ENCODE measurements around the gene NIF3L1. TPM values are rescaled to one million over a fixed set of nuclear protein-coding genes. Genes with fewer than 3 reads are reported as not detected.

The NIF3L1 gene
- total and polyA plus RNA-seq, 2 of the 13 experiments (the other 11 are each of a cell fraction or from before 2014, with no cell fraction given) = 67.9 to 75.2 TPM

- TF ChIP-seq, protein P1, sequence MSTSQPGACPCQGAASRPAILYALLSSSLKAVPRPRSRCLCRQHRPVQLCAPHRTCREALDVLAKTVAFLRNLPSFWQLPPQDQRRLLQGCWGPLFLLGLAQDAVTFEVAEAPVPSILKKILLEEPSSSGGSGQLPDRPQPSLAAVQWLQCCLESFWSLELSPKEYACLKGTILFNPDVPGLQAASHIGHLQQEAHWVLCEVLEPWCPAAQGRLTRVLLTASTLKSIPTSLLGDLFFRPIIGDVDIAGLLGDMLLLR (CRISPR knock-in tag; IDR thresholded peaks at IDR 0.05) = peak; percentile 39; the same call in 1 of the 2 replicates
- TF ChIP-seq, protein P2, sequence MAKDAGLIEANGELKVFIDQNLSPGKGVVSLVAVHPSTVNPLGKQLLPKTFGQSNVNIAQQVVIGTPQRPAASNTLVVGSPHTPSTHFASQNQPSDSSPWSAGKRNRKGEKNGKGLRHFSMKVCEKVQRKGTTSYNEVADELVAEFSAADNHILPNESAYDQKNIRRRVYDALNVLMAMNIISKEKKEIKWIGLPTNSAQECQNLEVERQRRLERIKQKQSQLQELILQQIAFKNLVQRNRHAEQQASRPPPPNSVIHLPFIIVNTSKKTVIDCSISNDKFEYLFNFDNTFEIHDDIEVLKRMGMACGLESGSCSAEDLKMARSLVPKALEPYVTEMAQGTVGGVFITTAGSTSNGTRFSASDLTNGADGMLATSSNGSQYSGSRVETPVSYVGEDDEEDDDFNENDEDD (CRISPR knock-in tag; IDR thresholded peaks at IDR 0.05; ENCODE audit: borderline replicate concordance) = peak; percentile 51; the same call in 1 of the 2 replicates
- TF ChIP-seq, protein P3, sequence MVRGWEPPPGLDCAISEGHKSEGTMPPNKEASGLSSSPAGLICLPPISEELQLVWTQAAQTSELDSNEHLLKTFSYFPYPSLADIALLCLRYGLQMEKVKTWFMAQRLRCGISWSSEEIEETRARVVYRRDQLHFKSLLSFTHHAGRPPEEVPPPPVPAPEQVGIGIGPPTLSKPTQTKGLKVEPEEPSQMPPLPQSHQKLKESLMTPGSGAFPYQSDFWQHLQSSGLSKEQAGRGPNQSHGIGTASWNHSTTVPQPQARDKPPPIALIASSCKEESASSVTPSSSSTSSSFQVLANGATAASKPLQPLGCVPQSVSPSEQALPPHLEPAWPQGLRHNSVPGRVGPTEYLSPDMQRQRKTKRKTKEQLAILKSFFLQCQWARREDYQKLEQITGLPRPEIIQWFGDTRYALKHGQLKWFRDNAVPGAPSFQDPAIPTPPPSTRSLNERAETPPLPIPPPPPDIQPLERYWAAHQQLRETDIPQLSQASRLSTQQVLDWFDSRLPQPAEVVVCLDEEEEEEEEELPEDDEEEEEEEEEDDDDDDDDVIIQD (CRISPR knock-in tag; IDR thresholded peaks at IDR 0.05; ENCODE audit: low read depth) = no peak
- peak; percentile 95 for TF ChIP-seq ZBTB7A (CRISPR knock-in tag; IDR thresholded peaks at IDR 0.05)
- no peak for TF ChIP-seq TCF7 (IDR thresholded peaks at IDR 0.05; ENCODE audit: low read depth)
- 0 out of 2 replicates have a peak, but pooled peaks have one; percentile 77 for TF ChIP-seq ZBTB46 (CRISPR knock-in tag; IDR thresholded peaks at IDR 0.05; ENCODE audit: borderline replicate concordance)
- TF ChIP-seq HNF4A (CRISPR knock-in tag; IDR thresholded peaks at IDR 0.05) = peak; percentile 96
- no peak for TF ChIP-seq SAFB2 (CRISPR knock-in tag; IDR thresholded peaks at IDR 0.05; ENCODE audit: borderline replicate concordance, low read depth)
- TF ChIP-seq ZNF331 (CRISPR knock-in tag; IDR thresholded peaks at IDR 0.05) = peak; percentile 69
- TF ChIP-seq RNF2 (conservative IDR thresholded peaks at IDR 0.05; ENCODE audit: low read depth) = peak; percentile 89
- TF ChIP-seq ZNF792 (CRISPR knock-in tag; IDR thresholded peaks at IDR 0.05) = 0 out of 2 replicates have a peak, but pooled peaks have one; percentile 26
- peak; percentile 86; the same call in 1 of the 2 replicates for TF ChIP-seq ZNF484 (CRISPR knock-in tag; IDR thresholded peaks at IDR 0.05; ENCODE audit: borderline replicate concordance, low read depth)
- TF ChIP-seq, protein P4, sequence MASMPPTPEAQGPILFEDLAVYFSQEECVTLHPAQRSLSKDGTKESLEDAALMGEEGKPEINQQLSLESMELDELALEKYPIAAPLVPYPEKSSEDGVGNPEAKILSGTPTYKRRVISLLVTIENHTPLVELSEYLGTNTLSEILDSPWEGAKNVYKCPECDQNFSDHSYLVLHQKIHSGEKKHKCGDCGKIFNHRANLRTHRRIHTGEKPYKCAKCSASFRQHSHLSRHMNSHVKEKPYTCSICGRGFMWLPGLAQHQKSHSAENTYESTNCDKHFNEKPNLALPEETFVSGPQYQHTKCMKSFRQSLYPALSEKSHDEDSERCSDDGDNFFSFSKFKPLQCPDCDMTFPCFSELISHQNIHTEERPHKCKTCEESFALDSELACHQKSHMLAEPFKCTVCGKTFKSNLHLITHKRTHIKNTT (CRISPR knock-in tag; IDR thresholded peaks at IDR 0.05) = no peak
- peak; percentile 63; the same call in 1 of the 2 replicates for TF ChIP-seq DR1 (CRISPR knock-in tag; IDR thresholded peaks at IDR 0.05)
- TF ChIP-seq MXD1 (CRISPR knock-in tag; IDR thresholded peaks at IDR 0.05) = peak; percentile 91
- TF ChIP-seq, protein P5, sequence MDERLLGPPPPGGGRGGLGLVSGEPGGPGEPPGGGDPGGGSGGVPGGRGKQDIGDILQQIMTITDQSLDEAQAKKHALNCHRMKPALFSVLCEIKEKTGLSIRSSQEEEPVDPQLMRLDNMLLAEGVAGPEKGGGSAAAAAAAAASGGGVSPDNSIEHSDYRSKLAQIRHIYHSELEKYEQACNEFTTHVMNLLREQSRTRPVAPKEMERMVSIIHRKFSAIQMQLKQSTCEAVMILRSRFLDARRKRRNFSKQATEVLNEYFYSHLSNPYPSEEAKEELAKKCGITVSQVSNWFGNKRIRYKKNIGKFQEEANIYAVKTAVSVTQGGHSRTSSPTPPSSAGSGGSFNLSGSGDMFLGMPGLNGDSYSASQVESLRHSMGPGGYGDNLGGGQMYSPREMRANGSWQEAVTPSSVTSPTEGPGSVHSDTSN (CRISPR knock-in tag; IDR thresholded peaks at IDR 0.05) = peak; percentile 26; the same call in 1 of the 2 replicates
- no peak for TF ChIP-seq GTF3A (CRISPR knock-in tag; conservative IDR thresholded peaks at IDR 0.05)
These were observed 44.9 kb upstream of the NIF3L1 start (continued) for GRCh38 chr2:200843993-200844948.
